Loucy (cell line): Measurements from ENCODE around the gene PPIG.

Source experiments
- H2AFZ ChIP-seq: fragments of 200-600 bp; sonication (generic); 2 replicates; pipeline ENCODE4 v1.6.0; 2016; ENCODE audit warnings: antibody characterized with exemption, mild to moderate bottlenecking, low read length, moderate library complexity
- H3F3A ChIP-seq: fragments of 200-600 bp; 2 replicates; pipeline ENCODE4 v1.6.0; 2016; ENCODE audit warnings: antibody characterized with exemption, low read depth, mild to moderate bottlenecking
- H3K27me3 ChIP-seq: fragments of 200-600 bp; sonication (generic); 2 replicates; pipeline ENCODE4 v1.6.1; 2014; ENCODE audit warnings: low read length, mild to moderate bottlenecking; ENCODE audit not compliant: insufficient read depth, poor library complexity, severe bottlenecking
- H3K36me3 ChIP-seq: fragments of 200-600 bp; sonication (generic); 2 replicates; pipeline ENCODE4 v1.6.1; 2016; ENCODE audit warnings: low read length; ENCODE audit not compliant: insufficient read depth
- H3K4me1 ChIP-seq: fragments of 200-600 bp; sonication (generic); 2 replicates; pipeline ENCODE4 v1.5.1; 2014; ENCODE audit warnings: low read length, mild to moderate bottlenecking; ENCODE audit not compliant: insufficient read depth, poor library complexity, severe bottlenecking
- H3K4me2 ChIP-seq: fragments of 200-600 bp; sonication (generic); 2 replicates; pipeline ENCODE4 v1.6.0; 2014; ENCODE audit warnings: antibody characterized with exemption, low read length, low read depth, mild to moderate bottlenecking; ENCODE audit not compliant: poor library complexity, severe bottlenecking
- H3K4me3 ChIP-seq: fragments of 200-600 bp; sonication (generic); 2 replicates; pipeline ENCODE4 v1.5.1; 2014; ENCODE audit warnings: low read length, mild to moderate bottlenecking, mixed read lengths; ENCODE audit not compliant: poor library complexity, severe bottlenecking
- H3K79me2 ChIP-seq: fragments of 200-600 bp; sonication (generic); 2 replicates; pipeline ENCODE4 v1.6.1; 2014; ENCODE audit warnings: low read length; ENCODE audit not compliant: insufficient read depth
- H3K9ac ChIP-seq: fragments of 200-600 bp; sonication (generic); 2 replicates; pipeline ENCODE4 v1.6.0; 2014; ENCODE audit warnings: mild to moderate bottlenecking, low read depth, low read length, moderate library complexity; ENCODE audit not compliant: poor library complexity, severe bottlenecking
- H3K9me2 ChIP-seq: fragments of 200-600 bp; sonication (generic); replicated peaks from 2 replicates; pipeline ENCODE4 v1.6.1; 2016; ENCODE audit warnings: low read depth, low read length, mixed read lengths
- H3K9me3 ChIP-seq: fragments of 200-600 bp; sonication (generic); 2 replicates; pipeline ENCODE4 v1.6.1; 2014; ENCODE audit warnings: mild to moderate bottlenecking, antibody characterized with exemption, low read length, low read depth; ENCODE audit not compliant: insufficient read depth
- H4K20me1 ChIP-seq: fragments of 200-600 bp; sonication (generic); 2 replicates; pipeline ENCODE4 v1.6.0; 2014; ENCODE audit warnings: antibody characterized with exemption, low read length, mild to moderate bottlenecking; ENCODE audit not compliant: insufficient read depth, poor library complexity, severe bottlenecking
- EZH2phosphoT487 ChIP-seq: fragments of 200-600 bp; IDR thresholded peaks from 2 replicates; pipeline ENCODE4 v1.6.1; 2018; ENCODE audit warnings: antibody characterized with exemption, mild to moderate bottlenecking, moderate library complexity, borderline replicate concordance
- TF ChIP-seq, protein P1 (sequence below): fragments of 200-600 bp; sonication (generic); conservative IDR thresholded peaks from 2 replicates; pipeline ENCODE4 v1.5.1; 2014; ENCODE audit warnings: mild to moderate bottlenecking, antibody characterized with exemption, low read length

The PPIG gene

DNA sequence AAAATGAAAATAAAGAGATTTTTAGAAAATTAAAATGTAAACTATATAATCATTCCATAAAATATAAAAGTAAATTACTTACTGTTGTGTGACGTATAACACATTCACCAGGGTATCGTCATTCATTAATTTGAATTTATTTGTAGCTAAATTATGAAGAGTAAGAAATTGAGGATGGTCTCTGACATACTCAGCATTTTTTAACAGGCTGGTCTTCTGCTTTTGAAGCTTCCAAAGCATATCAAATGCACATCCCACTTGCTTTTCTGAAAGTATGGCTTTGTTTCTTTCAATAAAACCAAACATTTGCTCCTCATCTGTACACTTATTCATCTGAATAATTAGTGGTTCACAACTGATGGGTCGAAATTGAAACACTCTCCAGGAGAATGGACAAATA lies 12.6 kb upstream of the PPIG start:
- no peak overlapping the region for H2AFZ ChIP-seq
- peaks cover 46% of the 10 kb centered on the region for H3K79me2 ChIP-seq

DNA sequence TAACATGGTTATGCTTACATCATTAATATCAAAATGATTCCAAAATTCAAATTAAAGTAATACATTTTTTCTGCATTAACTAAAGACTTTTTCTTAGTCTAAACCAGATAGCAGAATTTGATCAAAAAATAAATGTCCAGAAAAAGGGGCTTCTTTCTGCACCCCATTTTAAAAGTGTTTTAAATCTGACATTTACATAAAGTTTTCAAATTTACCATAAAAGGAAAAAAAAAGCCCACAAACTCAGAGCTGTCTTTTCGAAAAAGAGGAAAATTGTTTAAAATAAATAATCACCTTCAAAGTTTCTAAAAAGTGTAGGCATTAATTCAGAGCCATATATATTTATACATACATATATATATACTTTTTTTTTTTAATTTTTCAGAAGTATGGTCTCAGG lies 12.0 kb upstream of the PPIG start:
- peaks cover 33% of the 10 kb centered on the region for H3K4me1 ChIP-seq
- TF ChIP-seq, protein P1, sequence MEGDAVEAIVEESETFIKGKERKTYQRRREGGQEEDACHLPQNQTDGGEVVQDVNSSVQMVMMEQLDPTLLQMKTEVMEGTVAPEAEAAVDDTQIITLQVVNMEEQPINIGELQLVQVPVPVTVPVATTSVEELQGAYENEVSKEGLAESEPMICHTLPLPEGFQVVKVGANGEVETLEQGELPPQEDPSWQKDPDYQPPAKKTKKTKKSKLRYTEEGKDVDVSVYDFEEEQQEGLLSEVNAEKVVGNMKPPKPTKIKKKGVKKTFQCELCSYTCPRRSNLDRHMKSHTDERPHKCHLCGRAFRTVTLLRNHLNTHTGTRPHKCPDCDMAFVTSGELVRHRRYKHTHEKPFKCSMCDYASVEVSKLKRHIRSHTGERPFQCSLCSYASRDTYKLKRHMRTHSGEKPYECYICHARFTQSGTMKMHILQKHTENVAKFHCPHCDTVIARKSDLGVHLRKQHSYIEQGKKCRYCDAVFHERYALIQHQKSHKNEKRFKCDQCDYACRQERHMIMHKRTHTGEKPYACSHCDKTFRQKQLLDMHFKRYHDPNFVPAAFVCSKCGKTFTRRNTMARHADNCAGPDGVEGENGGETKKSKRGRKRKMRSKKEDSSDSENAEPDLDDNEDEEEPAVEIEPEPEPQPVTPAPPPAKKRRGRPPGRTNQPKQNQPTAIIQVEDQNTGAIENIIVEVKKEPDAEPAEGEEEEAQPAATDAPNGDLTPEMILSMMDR, result no peak
- no peak for TF ChIP-seq EZH2phosphoT487
- peak overlapping the region; percentile 88 for H3K4me3 ChIP-seq
- peaks cover 46% of the 10 kb centered on the region for H3K79me2 ChIP-seq
- peak overlapping the region; percentile 44 for H3K9ac ChIP-seq
- H3K4me2 ChIP-seq, result peak overlapping the region; percentile 78
- H4K20me1 ChIP-seq, result peaks cover 23% of the 10 kb centered on the region
- no peaks in the 10 kb centered on the region for H3K9me2 ChIP-seq
- no peaks in the 10 kb centered on the region for H3K36me3 ChIP-seq
- no peaks in the 10 kb centered on the region for H3K9me3 ChIP-seq
- H3K27me3 ChIP-seq, result no peaks in the 10 kb centered on the region
- no peaks in the 10 kb centered on the region for H3F3A ChIP-seq
- H2AFZ ChIP-seq, result no peak overlapping the region

More for the DNA sequence above, 12.6 kb upstream of the PPIG start:
- H3K36me3 ChIP-seq, result no peaks in the 10 kb centered on the region
- H4K20me1 ChIP-seq, result peaks cover 23% of the 10 kb centered on the region
- H3K4me1 ChIP-seq, result peaks cover 33% of the 10 kb centered on the region
- H3K27me3 ChIP-seq, result no peaks in the 10 kb centered on the region
- H3K9ac ChIP-seq, result peak overlapping the region; percentile 44
- H3F3A ChIP-seq, result no peaks in the 10 kb centered on the region
- peak overlapping the region; percentile 88 for H3K4me3 ChIP-seq
- no peaks in the 10 kb centered on the region for H3K9me2 ChIP-seq
- H3K9me3 ChIP-seq, result no peaks in the 10 kb centered on the region
- peak overlapping the region; percentile 78 for H3K4me2 ChIP-seq
- no peak for TF ChIP-seq EZH2phosphoT487
- TF ChIP-seq, protein P1, result no peak

DNA sequence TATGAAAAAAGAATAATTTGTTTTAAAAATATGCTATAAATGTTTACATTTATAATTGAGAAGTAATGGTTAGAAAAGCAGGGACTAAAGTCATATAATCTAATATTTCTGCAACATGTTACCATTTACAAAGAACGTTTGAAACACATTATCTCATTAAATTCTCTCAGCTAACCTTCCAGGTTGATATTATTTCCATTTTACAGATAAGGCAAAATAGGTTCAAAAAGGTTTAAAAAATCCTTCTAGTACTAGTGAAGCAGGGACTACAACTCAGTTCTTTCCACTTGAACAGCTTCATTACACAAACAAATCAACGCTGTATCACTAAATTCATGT lies 11.4 kb upstream of the PPIG start:
- Histone ChIP-seq H2AFZ (peak overlapping the region; percentile 83; the same call in 1 of the 2 replicates), H3K9me2 (no peaks in the 10 kb centered on the region)

More for the DNA sequence above, 11.4 kb upstream of the PPIG start:
- no peaks in the 10 kb centered on the region for H3K36me3 ChIP-seq
- peaks cover 31% of the 10 kb centered on the region for H3K4me1 ChIP-seq
- H3K27me3 ChIP-seq, result no peaks in the 10 kb centered on the region
- H3F3A ChIP-seq, result no peaks in the 10 kb centered on the region
- peak overlapping the region; percentile 88 for H3K4me3 ChIP-seq
- H3K9ac ChIP-seq, result peak overlapping the region; percentile 71
- peaks cover 20% of the 10 kb centered on the region for H4K20me1 ChIP-seq
- TF ChIP-seq EZH2phosphoT487, result no peak
- TF ChIP-seq, protein P1, result no peak
- H3K9me3 ChIP-seq, result no peaks in the 10 kb centered on the region
- H3K4me2 ChIP-seq, result peak overlapping the region; percentile 78
- peaks cover 46% of the 10 kb centered on the region for H3K79me2 ChIP-seq
